ENCODE results near the gene CX3CL1. TPM values are rescaled to one million over a fixed set of nuclear protein-coding genes. Genes with fewer than 3 reads are reported as not detected.

The CX3CL1 gene
- total RNA-seq, 4 donors from 2014 or later, result 1.7 to 13.5 (median 1.8) TPM; not detected in 1

DNA sequence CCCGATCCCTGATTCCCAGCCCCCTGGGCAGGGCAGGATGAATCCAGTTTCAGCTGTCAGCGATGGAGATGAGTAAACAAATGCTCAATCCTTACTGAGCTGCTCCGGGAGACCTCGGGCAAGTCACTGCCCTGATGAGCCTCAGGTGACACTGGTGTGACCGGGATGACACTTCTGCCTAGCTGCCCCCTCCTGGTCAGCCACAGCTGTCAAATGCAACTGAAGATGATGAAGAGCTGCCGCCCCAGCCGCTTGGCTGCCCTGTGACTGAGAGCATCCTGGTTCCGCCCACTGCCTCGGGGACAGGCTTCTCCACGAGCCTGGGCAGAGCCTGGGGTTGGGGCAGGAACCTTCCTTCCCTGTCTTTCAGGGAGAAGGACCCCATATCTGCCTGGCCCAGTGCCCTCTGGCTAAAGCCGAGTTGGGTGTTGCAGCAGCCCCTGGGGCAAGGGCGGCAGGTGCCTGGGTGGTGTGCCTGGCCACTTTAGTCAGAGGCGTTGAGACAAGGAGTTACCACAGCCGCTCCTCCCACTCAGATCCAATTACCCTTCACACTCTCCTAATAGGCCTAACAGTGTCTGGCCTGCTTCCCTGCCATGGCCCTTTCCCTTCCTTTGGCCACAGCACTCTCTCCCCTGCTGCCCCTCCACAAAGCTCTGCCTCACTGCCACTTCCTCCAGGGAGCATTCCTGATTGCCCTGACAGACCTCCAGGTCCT, 37.7 kb downstream of the CX3CL1 start:
- Histone ChIP-seq H3K27me3 (no peaks in the 10 kb centered on the region), H3K36me3 (no peaks in the 10 kb centered on the region), H3K9me3 (no peaks in the 10 kb centered on the region), H3K27ac (no peak overlapping the region), H3K4me1 (no peaks in the 10 kb centered on the region), H3K4me3 (no peak overlapping the region)
- intact Hi-C loops (cut with DNase I; ENCODE audit: low total_unique reads) (no loop called here), in situ Hi-C loops (cut with MboI; ENCODE audit: low pct_ligation_motif_present in 1 of 4, low pct_unique_long_range_greater_than_20kb in 1 of 4, low sequenced_read_pairs in 3 of 4) (loop anchor here in 2 of 4 donors (10.0 to 25.0 kb wide), 2 partner anchors 105 to 323 kb away; partner anchors contain the start of gene CPNE2 (in 2 of the 2))
- DNase-seq, result no peak
- TF ChIP-seq EP300 (IDR thresholded peaks at IDR 0.05; ENCODE audit: low read depth) (no peak), POLR2AphosphoS5 (IDR thresholded peaks at IDR 0.05) (no peak), POLR2A (IDR thresholded peaks at IDR 0.05) (no peak)
- TF ChIP-seq, protein P1, sequence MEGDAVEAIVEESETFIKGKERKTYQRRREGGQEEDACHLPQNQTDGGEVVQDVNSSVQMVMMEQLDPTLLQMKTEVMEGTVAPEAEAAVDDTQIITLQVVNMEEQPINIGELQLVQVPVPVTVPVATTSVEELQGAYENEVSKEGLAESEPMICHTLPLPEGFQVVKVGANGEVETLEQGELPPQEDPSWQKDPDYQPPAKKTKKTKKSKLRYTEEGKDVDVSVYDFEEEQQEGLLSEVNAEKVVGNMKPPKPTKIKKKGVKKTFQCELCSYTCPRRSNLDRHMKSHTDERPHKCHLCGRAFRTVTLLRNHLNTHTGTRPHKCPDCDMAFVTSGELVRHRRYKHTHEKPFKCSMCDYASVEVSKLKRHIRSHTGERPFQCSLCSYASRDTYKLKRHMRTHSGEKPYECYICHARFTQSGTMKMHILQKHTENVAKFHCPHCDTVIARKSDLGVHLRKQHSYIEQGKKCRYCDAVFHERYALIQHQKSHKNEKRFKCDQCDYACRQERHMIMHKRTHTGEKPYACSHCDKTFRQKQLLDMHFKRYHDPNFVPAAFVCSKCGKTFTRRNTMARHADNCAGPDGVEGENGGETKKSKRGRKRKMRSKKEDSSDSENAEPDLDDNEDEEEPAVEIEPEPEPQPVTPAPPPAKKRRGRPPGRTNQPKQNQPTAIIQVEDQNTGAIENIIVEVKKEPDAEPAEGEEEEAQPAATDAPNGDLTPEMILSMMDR (IDR thresholded peaks at IDR 0.05), result no peak
- 67 to 100% methylated on average over 1 to 13 of the region's 14 CpGs for WGBS, 2 donors (ENCODE audit: low coverage in 1 of 2)

DNA sequence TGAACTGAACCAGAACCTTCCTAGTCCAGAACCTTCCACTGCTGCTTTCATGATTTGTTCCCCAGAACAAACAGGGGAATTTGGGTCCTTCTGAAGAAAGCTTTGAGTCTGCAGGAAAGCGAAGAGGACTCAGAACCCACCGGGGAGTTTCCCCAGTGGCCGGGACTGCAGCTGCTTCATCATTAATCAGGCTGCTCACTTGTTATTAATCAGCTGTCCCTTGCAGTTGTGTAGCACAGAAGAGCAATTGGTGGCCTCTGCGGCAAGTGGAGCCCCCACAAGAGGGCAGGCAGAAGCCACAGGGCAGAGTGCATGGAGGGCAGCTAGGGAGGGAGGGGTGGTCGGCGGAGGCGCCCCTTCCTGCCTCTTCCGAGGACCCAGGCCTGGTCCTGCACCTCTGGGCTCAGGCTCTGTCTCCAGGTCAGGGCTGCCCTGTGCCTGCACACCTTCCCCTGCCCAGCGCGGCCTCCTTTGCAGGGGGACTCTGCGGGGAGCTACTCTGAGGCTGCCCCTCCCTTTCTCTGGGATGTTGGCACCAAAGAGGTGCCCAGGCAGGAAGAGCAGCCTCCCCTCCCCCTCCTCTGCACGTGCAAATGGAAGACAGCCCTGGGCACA, 39.2 kb downstream of the CX3CL1 start:
- Histone ChIP-seq H3K4me1 (peaks cover 0 to 3% (median 2%) of the 10 kb centered on the region in 4 donors), H3K4me3 (no peak overlapping the region), H3K9me3 (no peaks in the 10 kb centered on the region), H3K27me3 (no peaks in the 10 kb centered on the region), H3K27ac (no peak overlapping the region), H3K36me3 (no peaks in the 10 kb centered on the region)
- intact Hi-C loops (cut with DNase I; ENCODE audit: low total_unique reads), result no loop called here
- no peak for TF ChIP-seq POLR2AphosphoS5 (IDR thresholded peaks at IDR 0.05)
- TF ChIP-seq, protein P1 (IDR thresholded peaks at IDR 0.05), result no peak
- TF ChIP-seq EP300 (IDR thresholded peaks at IDR 0.05; ENCODE audit: low read depth), result no peak
- TF ChIP-seq POLR2A (IDR thresholded peaks at IDR 0.05), result no peak
- DNase-seq, result no peak
- in situ Hi-C loops (cut with MboI; ENCODE audit: low pct_ligation_motif_present in 1 of 4, low pct_unique_long_range_greater_than_20kb in 1 of 4, low sequenced_read_pairs in 3 of 4), result loop anchor here in 2 of 4 donors (10.0 to 25.0 kb wide), 2 partner anchors 107 to 324 kb away; partner anchors contain the start of gene CPNE2 (in 2 of the 2)
- 61% methylated on average over 12 of the region's 12 CpGs; no CpG with 5 or more reads in 1 of the 2 donors for WGBS, 2 donors (ENCODE audit: low coverage in 1 of 2)

DNA sequence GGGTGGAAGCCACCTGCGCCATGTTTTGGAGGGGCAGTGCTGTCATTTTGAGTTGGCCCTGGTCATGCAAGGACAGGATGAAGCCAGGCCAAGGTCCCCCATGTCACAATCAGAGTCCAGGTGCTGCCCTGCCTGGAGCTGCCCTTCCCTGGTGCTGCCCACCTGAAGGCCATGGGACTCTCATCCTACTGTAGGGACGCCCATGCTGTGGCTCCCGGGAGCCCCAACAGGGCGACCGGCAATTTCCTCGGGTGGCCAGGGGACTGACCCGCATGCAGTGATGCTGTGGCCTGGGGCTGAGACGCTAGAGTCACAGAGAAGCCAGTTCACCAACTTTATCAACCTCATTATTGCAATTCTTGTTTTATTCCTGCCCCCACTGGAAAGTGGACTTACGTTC, 40.3 kb downstream of the CX3CL1 start:
- no peaks in the 10 kb centered on the region for H3K36me3 ChIP-seq
- no peak overlapping the region for H3K4me3 ChIP-seq
- DNase-seq, result no peak
- no peaks in the 10 kb centered on the region for H3K9me3 ChIP-seq
- H3K27me3 ChIP-seq, result no peaks in the 10 kb centered on the region
- no peak overlapping the region for H3K27ac ChIP-seq
- TF ChIP-seq POLR2A (IDR thresholded peaks at IDR 0.05), result no peak
- no peak for TF ChIP-seq POLR2AphosphoS5 (IDR thresholded peaks at IDR 0.05)
- TF ChIP-seq, protein P1 (IDR thresholded peaks at IDR 0.05), result no peak
- TF ChIP-seq EP300 (IDR thresholded peaks at IDR 0.05; ENCODE audit: low read depth), result no peak
- in situ Hi-C loops (cut with MboI; ENCODE audit: low pct_ligation_motif_present in 1 of 4, low pct_unique_long_range_greater_than_20kb in 1 of 4, low sequenced_read_pairs in 3 of 4) (loop anchor here in 2 of 4 donors (10.0 to 25.0 kb wide), 2 partner anchors 108 to 325 kb away; partner anchors contain the start of gene CPNE2 (in 2 of the 2)), intact Hi-C loops (cut with DNase I; ENCODE audit: low total_unique reads) (no loop called here)
- H3K4me1 ChIP-seq, result peaks cover 6 to 13% (median 12%) of the 10 kb centered on the region in 4 donors
- 82% methylated on average over 9 of the region's 9 CpGs; no CpG with 5 or more reads in 1 of the 2 donors for WGBS, 2 donors (ENCODE audit: low coverage in 1 of 2)

DNA sequence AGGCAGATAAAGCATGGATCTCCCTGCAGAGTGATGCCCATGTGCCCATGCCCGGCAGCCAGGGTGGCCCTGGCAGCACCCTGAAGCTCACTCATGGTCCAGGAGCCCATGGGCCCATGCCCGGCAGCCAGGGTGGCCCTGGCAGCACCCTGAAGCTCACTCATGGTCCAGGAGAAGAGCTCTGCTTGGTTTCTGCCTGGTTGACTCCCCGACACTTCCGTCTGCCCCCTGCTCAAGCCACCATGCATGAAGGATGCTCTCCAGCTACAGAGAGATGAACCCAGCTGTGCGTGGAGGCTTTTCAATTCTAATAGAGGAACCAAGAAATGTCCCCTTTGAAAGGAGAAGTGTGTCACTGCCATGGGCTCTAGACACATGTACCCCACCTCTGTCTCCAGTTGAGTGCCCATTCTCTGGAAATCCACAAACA, 41.0 kb downstream of the CX3CL1 start:
- H3K4me1 ChIP-seq, result peaks cover 6 to 16% (median 12%) of the 10 kb centered on the region in 4 donors
- no peak overlapping the region for H3K27ac ChIP-seq
- no peak for TF ChIP-seq EP300 (IDR thresholded peaks at IDR 0.05; ENCODE audit: low read depth)
- TF ChIP-seq, protein P1 (IDR thresholded peaks at IDR 0.05), result no peak
- no peak for TF ChIP-seq POLR2A (IDR thresholded peaks at IDR 0.05)
- TF ChIP-seq POLR2AphosphoS5 (IDR thresholded peaks at IDR 0.05), result no peak
- in situ Hi-C loops (cut with MboI; ENCODE audit: low pct_ligation_motif_present in 1 of 4, low pct_unique_long_range_greater_than_20kb in 1 of 4, low sequenced_read_pairs in 3 of 4) (loop anchor here in 2 of 4 donors (10.0 to 25.0 kb wide), 2 partner anchors 109 to 326 kb away; partner anchors contain the start of gene CPNE2 (in 2 of the 2)), intact Hi-C loops (cut with DNase I; ENCODE audit: low total_unique reads) (no loop called here)
- no peaks in the 10 kb centered on the region for H3K27me3 ChIP-seq
- WGBS, 2 donors (ENCODE audit: low coverage in 1 of 2), result 53 to 100% methylated on average over 2 to 5 of the region's 5 CpGs
- H3K36me3 ChIP-seq, result no peaks in the 10 kb centered on the region
- no peak overlapping the region for H3K4me3 ChIP-seq
- DNase-seq, result no peak
- H3K9me3 ChIP-seq, result no peaks in the 10 kb centered on the region
